Mesenteric fat pad (tissue), 1 donor: ENCODE results near the gene WASL. TPM values are rescaled to one million over a fixed set of nuclear protein-coding genes. Genes with fewer than 3 reads are reported as not detected.

Experiments used
- DNase-seq: peaks from one replicate; pipeline ENCODE4 v3.0.0-alpha.2; 2020; ENCODE audit warnings: low spot score
- total RNA-seq: library from RNA; stranded (reverse); fragmentation: NEBNext Ultra II Directional; extraction: Animal tissue kit (Norgen Biotek cat#: 25700); gene quantifications from one replicate; pipeline ENCODE4 v1.2.1, GENCODE V29; 2021
- donor health status: DM: yes; HTN: yes; CAD: no.

WASL gene
- total RNA-seq, 1 donor from 2014 or later: 35.0 TPM

GRCh38 chr7:123633553-123633952 is 115.2 kb downstream of the WASL start:
- no peak for DNase-seq

DNA sequence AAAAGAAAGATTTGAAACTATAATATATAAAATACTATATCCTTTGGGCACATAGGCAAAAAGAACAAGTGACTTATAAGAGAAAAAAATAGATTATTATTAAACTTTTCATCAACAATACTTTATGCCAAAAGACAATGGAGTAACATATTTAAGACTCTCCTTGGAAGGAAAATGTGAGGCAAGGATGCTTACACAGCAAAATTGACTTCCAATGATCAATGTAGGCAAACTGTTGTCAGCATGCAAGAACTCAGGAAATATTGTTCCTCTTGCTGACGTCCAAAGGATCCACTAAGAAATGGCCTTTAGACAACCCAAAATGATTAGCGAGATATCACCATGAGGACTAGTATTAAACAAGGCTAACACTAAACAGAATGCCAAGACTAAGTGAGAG is 116.0 kb downstream of the WASL start:
- DNase-seq: no peak

Other genes starting within 250 kb of the WASL start
- gene IQUB, start 214.4 kb downstream of the WASL start, total RNA-seq: 0.10 TPM
- 48.9 TPM for gene NDUFA5, start 191.2 kb downstream of the WASL start, total RNA-seq
- gene ASB15, start 147.2 kb downstream of the WASL start, total RNA-seq: not detected
- gene LMOD2, start 93.1 kb downstream of the WASL start, total RNA-seq: not detected
- not detected for gene HYAL4, start 96.2 kb upstream of the WASL start, total RNA-seq
- gene SPAM1, start 176.2 kb upstream of the WASL start, total RNA-seq: not detected